ENCODE results near the gene SPNS2. TPM values are rescaled to one million over a fixed set of nuclear protein-coding genes. Genes with fewer than 3 reads are reported as not detected.

Gene SPNS2
- total and polyA plus RNA-seq, 2 of the 8 experiments (the other 6 are each of a cell fraction or from before 2014, with no cell fraction given), result 1.2 to 1.5 TPM

DNA sequence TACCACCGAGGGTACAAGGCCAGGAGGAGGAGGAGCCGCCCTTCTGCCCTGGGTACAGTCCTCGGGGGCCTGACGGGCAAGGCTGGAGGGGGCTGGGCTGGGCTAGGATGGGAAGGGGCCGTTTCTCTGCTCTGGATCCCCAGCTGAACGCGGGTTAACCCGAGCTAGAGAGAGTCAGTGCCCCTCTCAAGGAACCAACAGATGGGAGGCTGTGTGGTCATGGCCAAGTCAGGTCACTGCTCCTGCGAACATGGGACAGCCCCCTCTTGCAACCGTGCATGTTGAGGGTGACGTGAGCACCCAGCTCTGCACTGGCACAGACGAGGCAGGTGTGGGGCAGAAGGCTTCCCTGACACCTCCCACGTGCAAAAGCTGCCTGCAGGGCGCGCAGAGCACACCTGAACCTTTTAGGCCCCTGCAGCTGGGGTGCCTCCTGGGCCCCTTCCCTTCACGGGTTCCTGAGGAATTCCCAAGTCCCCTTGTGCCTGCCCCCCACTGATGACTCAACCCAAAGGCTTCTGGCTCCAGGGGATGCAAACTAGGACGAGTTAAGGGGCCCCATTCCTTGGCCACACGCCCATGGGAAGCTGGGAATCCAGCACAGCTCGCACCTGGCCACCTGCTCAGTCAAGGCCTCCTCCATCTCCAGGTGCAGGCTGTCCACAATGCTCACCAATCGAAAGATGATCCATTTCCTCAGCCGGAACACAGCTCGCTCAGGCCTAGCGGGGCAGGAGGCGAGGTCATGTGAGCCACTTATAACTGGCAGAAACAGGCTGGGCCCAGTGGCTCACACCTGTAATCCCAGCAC, 50.2 kb downstream of the SPNS2 start (continued):
- TF ChIP-seq EP300 (IDR thresholded peaks at IDR 0.05; ENCODE audit: borderline replicate concordance in 1 of 2, low read depth in 2 of 2, low read length in 2 of 2), result no peak
- TF ChIP-seq SAP30 (IDR thresholded peaks at IDR 0.05; ENCODE audit: insufficient read depth, insufficient replicate concordance, low read length), result no peak
- no peak for TF ChIP-seq PHF8 (conservative IDR thresholded peaks at IDR 0.05; ENCODE audit: low read depth, low read length)
- TF ChIP-seq TBP (IDR thresholded peaks at IDR 0.05; ENCODE audit: low read depth, low read length), result no peak
- TF ChIP-seq CTBP2 (IDR thresholded peaks at IDR 0.05; ENCODE audit: borderline replicate concordance, insufficient read depth, insufficient read length, low read length), result no peak
- no peak for TF ChIP-seq CBX5 (IDR thresholded peaks at IDR 0.05; ENCODE audit: low read depth, low read length)
- TF ChIP-seq SIN3A (conservative IDR thresholded peaks at IDR 0.05 in 1 of 2, IDR thresholded peaks at IDR 0.05 in 1 of 2; ENCODE audit: low read depth in 1 of 2, low read length in 2 of 2), result no peak
